Testis (tissue), 2 donors: Measurements from ENCODE around the gene PHF19.

ENCODE experiments used
- CTCF ChIP-seq, 3 experiments: fragments of 450-650 bp in 2 of 3; fragments of 200-600 bp in 1 of 3; sonication (generic) in 1 of 3; IDR thresholded peaks; one replicate each; pipeline ENCODE4 v1.5.1; 2016 to 2019; ENCODE audit warnings: antibody characterized with exemption in 3 of 3, mild to moderate bottlenecking in 2 of 3, moderate library complexity in 1 of 3
- POLR2A ChIP-seq: fragments of 450-650 bp; IDR thresholded peaks from one replicate; pipeline ENCODE4 v1.6.1; 2017; ENCODE audit warnings: antibody characterized with exemption, mild to moderate bottlenecking, moderate library complexity

- no peak for TF ChIP-seq CTCF (IDR thresholded peaks at IDR 0.05)
- TF ChIP-seq POLR2A, result no peak
Measured at GRCh38 chr9:120919843-120920805, 43.1 kb upstream of the PHF19 start.
